HEK293T (cell line): ENCODE results near the gene CFAP100.

Experiments used
- CTCF ChIA-PET: fragments of 350-600 bp; formaldehyde crosslinking; extraction: SDS; loops from one replicate; lab custom pipeline; 2021; ENCODE audit warnings: antibody characterized with exemption, inconsistent platforms; lab: Yijun Ruan, JAX
- POLR2A ChIA-PET: fragments of 350-600 bp; formaldehyde crosslinking; extraction: SDS; loops from one replicate; lab custom pipeline; 2020; ENCODE audit warnings: antibody characterized with exemption, inconsistent platforms; lab: Yijun Ruan, JAX
- DNase-seq: peaks from one replicate; pipeline ENCODE4 v3.0.0; 2012; ENCODE audit warnings: mixed read lengths; ENCODE audit errors: extremely low spot score
- ARNT ChIP-seq: fragments of 450-650 bp; IDR thresholded peaks from 2 replicates; pipeline ENCODE4 v1.6.1; 2017; ENCODE audit warnings: mild to moderate bottlenecking
- BHLHE40 ChIP-seq: fragments of 450-650 bp; IDR thresholded peaks from 2 replicates; pipeline ENCODE4 v1.6.1; 2016; ENCODE audit warnings: mild to moderate bottlenecking, moderate library complexity, borderline replicate concordance
- CTBP1 ChIP-seq: fragments of 450-650 bp; IDR thresholded peaks from 2 replicates; pipeline ENCODE4 v1.6.1; 2016; ENCODE audit warnings: borderline replicate concordance
- ELF4 ChIP-seq: fragments of 450-650 bp; IDR thresholded peaks from 2 replicates; pipeline ENCODE4 v1.6.1; 2017; ENCODE audit warnings: antibody characterized with exemption
- FOXA1 ChIP-seq: fragments of 450-650 bp; IDR thresholded peaks from 2 replicates; pipeline ENCODE4 v1.6.1; 2016; ENCODE audit warnings: mild to moderate bottlenecking
- FOXK2 ChIP-seq: fragments of 450-650 bp; IDR thresholded peaks from 2 replicates; pipeline ENCODE4 v1.6.1; 2016; ENCODE audit warnings: mild to moderate bottlenecking
- FOXM1 ChIP-seq: fragments of 450-650 bp; IDR thresholded peaks from 2 replicates; pipeline ENCODE4 v1.6.1; 2017; ENCODE audit warnings: mild to moderate bottlenecking, borderline replicate concordance
- HDGF ChIP-seq: fragments of 450-650 bp; IDR thresholded peaks from 2 replicates; pipeline ENCODE4 v1.6.1; 2017; ENCODE audit warnings: antibody characterized with exemption, borderline replicate concordance
- L3MBTL2 ChIP-seq: fragments of 450-650 bp; conservative IDR thresholded peaks from 2 replicates; pipeline ENCODE4 v1.6.1; 2016; ENCODE audit warnings: mild to moderate bottlenecking
- LEF1 ChIP-seq: fragments of 450-650 bp; IDR thresholded peaks from 2 replicates; pipeline ENCODE4 v1.6.1; 2017; ENCODE audit warnings: mild to moderate bottlenecking, borderline replicate concordance
- NFRKB ChIP-seq: fragments of 450-650 bp; IDR thresholded peaks from 2 replicates; pipeline ENCODE4 v1.6.1; 2016; ENCODE audit warnings: mild to moderate bottlenecking, moderate library complexity
- PKNOX1 ChIP-seq: fragments of 450-650 bp; IDR thresholded peaks from 2 replicates; pipeline ENCODE4 v1.6.1; 2016
- SP1 ChIP-seq: fragments of 450-650 bp; IDR thresholded peaks from 2 replicates; pipeline ENCODE4 v1.6.1; 2017
- SUZ12 ChIP-seq: fragments of 450-650 bp; IDR thresholded peaks from 2 replicates; pipeline ENCODE4 v1.6.1; 2016; ENCODE audit warnings: mild to moderate bottlenecking
- TARDBP ChIP-seq: fragments of 450-650 bp; IDR thresholded peaks from 2 replicates; pipeline ENCODE4 v1.6.1; 2016
- ZNF384 ChIP-seq: fragments of 450-650 bp; IDR thresholded peaks from 2 replicates; pipeline ENCODE4 v1.6.1; 2016

The CFAP100 gene

GRCh38 chr3:126449621-126450051 is 54.9 kb downstream of the CFAP100 start:
- no peak for DNase-seq
- ChIA-PET POLR2A (no interaction called here), CTCF (no interaction called here)
- TF ChIP-seq SUZ12 = no peak

GRCh38 chr3:126450219-126450618 is 55.5 kb downstream of the CFAP100 start:
- no peak for DNase-seq
- TF ChIP-seq FOXA1 (no peak), TARDBP (no peak), L3MBTL2 (no peak), LEF1 (no peak), CTBP1 (no peak), NFRKB (no peak), ELF4 (no peak), ZNF384 (no peak), FOXK2 (no peak), FOXM1 (no peak), SP1 (no peak)
- CTCF ChIA-PET = no interaction called here
- POLR2A ChIA-PET = no interaction called here

- ChIA-PET POLR2A (no interaction called here), CTCF (no interaction called here)
- DNase-seq = no peak
- TF ChIP-seq SP1 = no peak
- no peak for TF ChIP-seq CTBP1
- TF ChIP-seq ZNF384 = no peak
- no peak for TF ChIP-seq SUZ12
- no peak for TF ChIP-seq FOXK2
- no peak for TF ChIP-seq FOXA1
- no peak for TF ChIP-seq BHLHE40
- no peak for TF ChIP-seq ELF4
- no peak for TF ChIP-seq LEF1
- TF ChIP-seq FOXM1 = no peak
These were observed 56.0 kb downstream of the CFAP100 start for GRCh38 chr3:126450744-126451143.

- ChIA-PET CTCF (no interaction called here), POLR2A (interaction anchor here (0.5 kb wide), 1 partner anchor 8 kb away, joined by 3 read pairs; no protein-coding TSS in a partner anchor)
- TF ChIP-seq TARDBP (no peak), LEF1 (no peak), FOXM1 (no peak), ARNT (no peak), SUZ12 (no peak), L3MBTL2 (no peak), FOXK2 (no peak), ZNF384 (no peak)
- DNase-seq = no peak
These were observed 56.8 kb downstream of the CFAP100 start for GRCh38 chr3:126451511-126451910.

GRCh38 chr3:126452213-126452612 is 57.5 kb downstream of the CFAP100 start:
- CTCF ChIA-PET = no interaction called here
- DNase-seq = no peak
- POLR2A ChIA-PET = interaction anchor here (0.5 kb wide), 1 partner anchor 9 kb away, joined by 3 read pairs; no protein-coding TSS in a partner anchor
- TF ChIP-seq FOXK2 (no peak), FOXM1 (no peak), ARNT (no peak), L3MBTL2 (no peak), LEF1 (no peak), SUZ12 (no peak), HDGF (no peak), SP1 (no peak), CTBP1 (no peak), PKNOX1 (no peak), FOXA1 (no peak), ELF4 (no peak)

GRCh38 chr3:126454025-126454424 is 59.3 kb downstream of the CFAP100 start:
- ChIA-PET POLR2A (no interaction called here), CTCF (no interaction called here)
- TF ChIP-seq ZNF384 (no peak), L3MBTL2 (no peak), BHLHE40 (no peak), FOXM1 (no peak), CTBP1 (no peak), ARNT (no peak), LEF1 (no peak), HDGF (no peak), ELF4 (no peak), SUZ12 (no peak), TARDBP (no peak), FOXK2 (no peak), PKNOX1 (no peak), NFRKB (no peak), SP1 (no peak), FOXA1 (no peak)
- no peak for DNase-seq

GRCh38 chr3:126454437-126455198 is 59.9 kb downstream of the CFAP100 start:
- no peak for DNase-seq
- ChIA-PET POLR2A (no interaction called here), CTCF (no interaction called here)
- no peak for TF ChIP-seq ZNF384
- TF ChIP-seq TARDBP = no peak
- no peak for TF ChIP-seq PKNOX1
- TF ChIP-seq SP1 = no peak
- TF ChIP-seq CTBP1 = no peak
- no peak for TF ChIP-seq L3MBTL2
- no peak for TF ChIP-seq BHLHE40
- TF ChIP-seq HDGF = no peak
- no peak for TF ChIP-seq FOXA1
- TF ChIP-seq NFRKB = no peak
- TF ChIP-seq FOXK2 = no peak
